NCI-H1048 (cell line): Measurements from ENCODE around the gene PRKN.

Experiments used
- DNase-seq: peaks from one replicate; lab custom pipeline; 2025; lab: John Stamatoyannopoulos, UW

PRKN gene

DNA sequence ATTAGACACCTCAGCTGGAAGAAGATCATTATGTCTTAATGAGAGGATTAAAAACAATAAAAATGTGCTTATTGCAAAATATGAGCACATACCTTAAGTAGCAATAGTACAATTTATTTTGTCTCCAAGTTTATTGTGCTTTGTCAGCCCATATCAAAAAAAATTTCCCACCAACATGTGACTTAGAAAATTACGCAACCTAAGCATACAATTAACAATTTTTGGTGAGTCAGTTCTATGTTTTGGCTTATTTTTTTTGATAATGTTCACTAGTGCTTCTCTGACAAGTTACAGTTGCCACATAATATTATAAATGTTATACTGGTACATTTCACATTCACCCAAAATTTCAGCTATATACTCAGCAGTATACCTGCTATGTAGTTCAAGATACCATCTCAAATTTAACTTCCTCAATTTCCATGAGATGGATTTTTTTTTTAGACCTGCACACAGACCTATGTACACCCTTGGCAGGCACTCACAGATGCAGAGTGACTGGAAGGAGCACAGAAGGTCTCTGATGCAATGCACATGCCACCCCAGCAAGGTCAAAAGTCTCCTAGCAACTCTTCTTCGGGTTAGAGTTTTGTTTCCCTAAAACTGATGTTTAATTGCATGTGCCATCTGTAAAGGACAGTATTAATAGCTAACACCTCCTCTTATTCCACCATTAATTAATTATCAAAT lies 112.4 kb downstream of the PRKN start:
- no peak for DNase-seq

DNA sequence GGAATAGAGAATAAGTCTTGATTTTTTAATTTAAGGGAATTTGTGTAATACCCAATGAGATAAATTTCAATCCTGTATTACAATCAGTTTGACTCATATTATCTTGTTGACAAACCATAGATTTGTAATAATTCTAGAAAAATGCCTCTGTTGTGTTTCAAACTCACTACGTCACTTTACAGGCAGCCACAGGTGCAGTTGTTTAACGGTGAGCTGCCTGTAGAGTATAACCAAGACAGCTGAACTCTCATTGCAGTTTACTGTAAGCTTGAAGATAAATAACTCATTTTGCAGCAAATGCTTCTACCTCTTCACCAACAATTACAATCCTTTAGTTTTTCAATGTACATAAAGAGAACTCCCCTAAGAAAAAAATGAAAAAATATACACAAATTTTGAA lies 114.3 kb downstream of the PRKN start:
- no peak for DNase-seq

DNA sequence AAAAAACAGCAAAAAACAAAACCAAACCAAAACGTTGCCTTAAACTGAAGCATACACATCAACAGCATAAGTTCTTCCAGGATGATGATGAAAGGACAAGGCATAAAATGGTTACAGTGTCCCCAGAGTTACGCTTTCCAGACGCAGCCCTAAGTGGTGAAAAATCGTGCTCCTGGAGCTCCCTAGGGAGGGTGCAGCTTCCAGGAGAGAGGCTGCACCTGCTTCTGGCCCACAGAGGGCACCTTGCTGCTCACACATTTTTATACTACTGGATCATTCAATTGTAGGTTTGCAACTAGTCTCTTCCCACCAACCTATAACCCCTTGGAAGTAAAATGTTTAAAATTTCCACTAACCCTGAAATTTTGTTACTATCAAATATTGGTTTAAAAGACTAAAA lies 115.0 kb downstream of the PRKN start:
- no peak for DNase-seq

DNA sequence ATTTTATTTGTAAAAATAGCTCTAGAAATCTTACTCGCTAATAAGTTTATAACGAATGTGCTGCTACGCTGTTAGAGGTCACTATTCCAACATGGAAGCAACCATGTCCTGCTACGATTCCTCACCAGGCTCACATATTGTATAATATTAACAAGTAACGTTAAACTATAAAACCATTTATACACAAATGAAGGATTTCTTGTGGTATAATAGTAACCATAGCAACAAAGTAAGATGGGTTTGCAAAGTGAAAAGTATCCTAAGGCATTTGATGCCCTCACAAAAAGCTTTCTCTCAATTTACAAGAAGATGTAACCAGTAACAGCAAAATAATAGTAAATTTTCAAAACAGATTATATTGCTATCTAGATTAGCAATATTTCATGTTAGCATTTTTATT lies 117.2 kb downstream of the PRKN start:
- no peak for DNase-seq

DNA sequence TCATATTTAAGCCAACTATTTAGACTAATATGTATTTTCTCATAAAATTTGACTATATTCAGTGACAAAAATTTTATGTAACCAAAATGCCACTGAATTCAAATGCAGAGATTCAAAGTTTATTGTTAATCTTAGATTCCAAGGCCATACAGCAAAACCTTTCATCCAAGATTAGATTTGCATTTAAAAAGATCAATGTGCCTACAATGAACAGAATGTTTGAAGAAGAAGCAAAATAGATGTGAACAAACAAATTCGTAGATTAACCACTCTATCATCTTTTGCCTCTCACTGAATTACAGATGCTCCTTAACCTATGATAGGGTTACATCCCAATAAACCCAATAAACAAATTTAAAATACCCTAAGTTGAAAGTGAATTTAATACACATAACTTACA lies 121.7 kb downstream of the PRKN start:
- no peak for DNase-seq

DNA sequence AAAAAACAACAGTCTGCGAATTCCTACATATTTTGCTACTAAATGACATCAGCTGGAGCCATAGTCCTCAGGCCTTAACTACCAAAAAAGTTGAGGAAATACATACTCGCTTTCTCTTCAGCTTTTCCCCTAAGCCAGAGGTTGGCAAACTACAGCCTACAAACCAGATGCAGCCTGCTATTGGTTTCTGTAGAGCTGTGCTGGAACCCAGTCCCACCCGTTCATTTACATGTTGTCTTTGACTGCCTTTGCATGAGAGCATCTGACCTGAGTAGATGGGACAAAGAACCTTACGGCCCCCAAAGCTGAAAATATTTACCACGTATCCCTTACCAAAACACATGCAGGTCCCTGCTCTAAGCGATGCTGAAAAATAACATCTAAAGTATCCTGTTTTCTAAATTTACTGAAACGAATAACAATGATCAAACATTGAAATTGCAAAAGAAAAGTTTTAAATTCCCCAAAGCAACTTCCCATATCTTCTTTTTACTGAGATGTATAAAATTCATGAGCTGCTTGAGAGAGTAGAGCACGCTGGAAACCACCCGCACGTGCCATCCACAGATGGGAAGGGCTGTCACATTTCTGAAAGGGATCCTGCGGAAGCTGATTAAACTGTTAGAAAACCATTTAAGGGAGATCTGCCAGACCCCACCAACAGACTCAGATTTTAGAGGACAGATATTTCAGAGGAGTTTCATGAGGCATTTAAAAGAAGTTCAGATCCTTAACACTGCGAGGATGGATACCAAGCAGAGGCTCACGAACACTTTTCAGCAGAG lies 124.1 kb downstream of the PRKN start:
- DNase-seq: no peak

DNA sequence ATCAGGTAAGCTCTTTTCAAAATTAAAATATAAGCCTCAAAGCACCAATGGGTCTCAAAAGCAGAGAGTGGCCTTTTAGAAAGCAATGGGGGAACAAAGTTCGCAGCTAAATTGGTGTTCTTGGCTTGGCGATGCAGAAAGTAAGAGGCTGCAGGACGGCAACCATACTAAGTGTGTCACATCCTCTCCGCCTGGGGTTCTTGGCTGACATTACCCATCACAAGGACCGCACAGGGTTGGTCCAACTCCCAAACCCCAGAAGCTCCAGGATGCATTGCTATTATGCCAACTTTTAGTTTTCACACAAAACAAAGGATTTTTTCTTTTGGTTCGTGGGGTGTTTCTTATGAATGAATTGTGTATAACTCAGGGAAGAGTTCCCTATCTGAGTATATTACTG lies 124.8 kb downstream of the PRKN start:
- DNase-seq: no peak

DNA sequence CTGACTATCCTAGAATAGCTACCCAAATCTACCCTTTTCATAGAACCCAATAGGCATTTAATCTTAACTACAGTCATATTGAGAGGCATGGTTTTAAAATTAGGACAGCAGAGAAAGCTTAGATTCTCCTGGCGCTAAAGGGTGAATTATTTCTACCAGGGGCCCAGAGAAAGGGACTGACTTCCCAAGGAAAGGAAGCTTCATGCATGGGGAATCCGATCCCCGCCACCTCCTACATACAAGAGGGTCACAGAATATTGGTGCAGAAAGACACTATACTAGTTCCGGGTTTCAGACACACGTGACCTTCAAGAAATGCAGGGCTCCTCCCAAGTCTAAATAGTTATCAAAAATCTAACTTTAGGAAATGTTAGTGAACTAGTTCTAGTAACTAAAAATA lies 130.9 kb downstream of the PRKN start:
- no peak for DNase-seq

DNA sequence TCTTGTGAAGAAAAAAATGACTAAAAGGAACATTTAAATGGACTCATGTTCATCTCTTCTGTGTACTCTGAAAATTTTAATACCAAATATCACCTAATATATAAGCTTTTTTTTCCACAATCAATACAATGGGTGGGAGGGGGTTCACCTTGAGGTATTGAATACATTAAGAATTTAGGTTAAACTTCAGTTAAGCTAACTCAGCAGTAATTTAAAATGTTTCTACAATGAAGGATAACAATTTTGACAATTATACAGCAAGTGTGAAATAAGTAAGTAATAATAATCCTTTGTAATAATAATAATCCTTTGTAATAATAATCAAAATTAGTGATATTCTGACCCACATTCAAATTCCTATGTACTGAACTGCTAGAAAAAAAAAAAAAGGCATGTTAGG lies 136.0 kb downstream of the PRKN start:
- no peak for DNase-seq

DNA sequence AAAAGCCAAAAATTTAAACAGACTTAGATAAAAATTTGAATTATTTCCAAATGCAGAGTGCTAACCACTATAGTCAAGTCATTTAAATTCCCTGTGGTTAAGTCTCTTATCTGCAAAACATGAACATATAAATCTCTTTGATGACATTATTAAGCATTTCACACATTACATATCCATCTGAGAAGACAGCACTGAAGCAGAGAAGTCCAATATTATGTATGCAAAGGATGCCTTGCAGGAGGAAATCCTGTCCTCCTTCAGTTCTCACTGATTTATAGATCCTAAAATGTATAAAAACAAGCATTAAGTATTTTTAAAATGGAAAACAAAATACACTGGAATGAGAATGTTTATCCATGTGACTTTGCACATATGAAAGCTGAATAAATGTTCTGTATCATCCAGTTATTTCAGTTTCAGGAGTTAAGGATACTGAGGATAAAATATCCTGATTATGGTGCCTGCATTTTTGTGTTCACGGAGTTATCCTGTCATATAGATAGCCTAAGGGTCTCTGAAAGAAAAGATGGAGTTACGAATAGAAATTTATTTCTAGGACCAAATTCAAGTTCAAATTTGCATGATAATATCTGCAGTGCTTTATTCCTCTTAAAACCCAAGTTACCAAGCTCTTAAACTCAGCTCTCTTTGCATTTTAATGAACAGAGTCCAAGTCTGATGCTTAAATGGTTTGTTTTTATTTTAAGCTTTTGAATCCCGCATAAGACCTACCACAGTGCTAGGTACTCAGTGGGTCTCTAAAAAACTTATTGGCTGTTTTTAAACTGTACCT lies 145.4 kb downstream of the PRKN start:
- no peak for DNase-seq

DNA sequence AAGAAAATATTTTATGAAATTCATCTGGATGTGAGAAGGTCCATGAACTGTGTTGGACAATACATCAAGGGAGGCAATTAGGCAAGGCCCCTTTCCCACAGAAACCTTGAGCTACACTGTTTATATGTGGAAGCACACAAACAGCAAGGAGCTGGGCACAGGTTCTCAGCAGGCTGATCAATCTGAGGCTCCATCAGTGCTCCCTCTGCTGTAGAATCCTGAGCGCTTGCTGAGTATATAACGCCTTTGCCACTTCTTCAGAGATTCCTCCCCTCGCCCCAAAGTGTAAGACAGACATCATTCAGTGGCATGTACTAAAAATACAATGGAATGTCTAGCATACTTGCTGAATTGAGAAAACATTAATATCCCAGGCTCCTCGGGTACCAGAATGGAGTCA lies 146.9 kb downstream of the PRKN start:
- no peak for DNase-seq

DNA sequence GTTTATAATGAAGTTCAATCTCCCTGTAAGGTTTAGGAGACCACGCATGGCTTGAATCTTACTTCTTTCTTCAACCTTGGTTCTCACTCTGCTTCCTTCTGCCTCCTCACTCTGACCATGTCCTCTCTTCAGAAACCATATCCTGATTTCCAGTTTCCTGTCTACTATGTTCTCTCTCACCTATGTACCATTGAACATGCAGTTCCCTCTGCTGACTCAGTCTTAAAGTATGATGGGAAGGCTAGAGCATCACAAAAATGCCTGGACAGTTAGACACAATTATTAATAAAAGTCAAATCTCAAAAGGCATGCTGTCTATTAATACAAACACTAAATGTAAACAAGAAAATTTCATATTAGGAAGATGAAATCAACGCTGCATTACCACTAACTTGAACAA lies 151.6 kb downstream of the PRKN start:
- DNase-seq: no peak

DNA sequence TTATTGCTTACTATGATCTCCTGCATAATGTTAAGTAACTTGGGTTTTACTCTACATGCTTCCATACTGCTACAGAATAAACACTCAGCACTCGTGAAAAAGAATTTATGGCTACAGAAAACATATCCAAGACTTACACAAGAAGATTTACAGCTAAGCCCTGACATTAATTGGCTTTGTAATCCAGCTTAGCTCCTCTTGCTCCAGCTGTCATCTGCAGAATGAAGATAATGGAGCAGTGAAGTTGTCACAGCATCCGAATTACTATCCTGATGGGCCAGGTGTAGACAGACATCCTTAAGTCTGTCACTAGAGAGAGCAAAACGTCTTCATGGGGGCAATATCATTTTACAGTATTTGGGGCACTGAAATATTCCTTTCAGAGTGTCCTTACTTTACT lies 155.3 kb downstream of the PRKN start:
- no peak for DNase-seq

DNA sequence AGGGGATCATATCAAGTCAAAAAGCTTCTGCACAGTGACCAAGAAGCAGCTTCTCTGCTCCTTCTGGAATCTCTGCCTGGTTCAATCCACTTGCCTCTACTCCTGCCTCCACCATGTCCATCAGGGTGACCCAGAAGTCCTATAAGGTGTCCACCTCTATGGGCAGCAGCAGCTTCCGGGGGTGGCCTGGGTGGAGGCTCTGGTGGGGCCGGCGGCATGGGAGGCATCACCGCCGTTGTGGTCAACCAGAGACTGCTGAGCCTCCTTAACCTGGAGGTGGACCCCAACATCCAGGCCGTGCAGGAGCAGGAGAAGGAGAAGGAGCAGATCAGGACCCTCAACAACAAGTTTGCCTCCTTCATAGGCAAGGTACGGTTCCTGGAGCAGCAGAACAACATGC lies 159.3 kb downstream of the PRKN start:
- no peak for DNase-seq

DNA sequence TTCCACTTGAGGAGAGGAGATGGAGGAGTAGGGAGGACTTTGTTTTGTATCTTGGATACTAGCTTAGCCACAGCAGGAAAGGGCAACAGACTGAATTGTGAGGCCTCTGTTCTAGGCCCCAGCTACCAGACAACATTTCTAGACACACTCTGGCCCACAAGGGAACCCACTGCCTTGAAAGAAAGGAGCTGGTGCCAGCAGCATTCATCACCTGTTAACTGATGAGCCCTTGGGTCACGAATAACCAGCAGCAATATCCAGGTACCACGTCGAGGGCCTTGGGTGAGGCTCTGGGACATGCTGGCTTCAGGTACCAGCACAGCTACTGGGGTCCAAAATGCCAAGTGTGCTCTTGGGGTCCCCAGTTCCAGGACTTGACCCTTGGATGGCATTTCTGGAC lies 165.5 kb downstream of the PRKN start:
- DNase-seq: no peak

DNA sequence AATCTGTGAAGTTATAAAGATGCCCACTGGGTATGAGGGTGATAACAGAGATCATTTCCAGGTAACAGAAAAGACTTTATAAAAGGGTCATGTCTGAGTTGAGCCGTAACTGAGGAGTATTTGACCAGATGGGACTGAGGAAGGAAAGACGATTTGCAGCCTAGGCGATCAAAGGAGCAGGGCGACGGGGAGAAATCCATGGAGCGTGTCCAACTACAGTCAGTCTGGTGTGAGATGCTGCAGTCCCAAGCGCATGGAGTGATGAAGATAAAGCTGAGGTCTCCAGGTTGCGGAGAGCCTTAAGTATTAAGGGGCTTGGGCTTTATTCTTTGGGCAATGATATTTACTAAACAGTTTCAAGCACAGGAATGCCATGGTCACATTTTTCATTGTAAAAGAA lies 166.7 kb downstream of the PRKN start:
- no peak for DNase-seq

DNA sequence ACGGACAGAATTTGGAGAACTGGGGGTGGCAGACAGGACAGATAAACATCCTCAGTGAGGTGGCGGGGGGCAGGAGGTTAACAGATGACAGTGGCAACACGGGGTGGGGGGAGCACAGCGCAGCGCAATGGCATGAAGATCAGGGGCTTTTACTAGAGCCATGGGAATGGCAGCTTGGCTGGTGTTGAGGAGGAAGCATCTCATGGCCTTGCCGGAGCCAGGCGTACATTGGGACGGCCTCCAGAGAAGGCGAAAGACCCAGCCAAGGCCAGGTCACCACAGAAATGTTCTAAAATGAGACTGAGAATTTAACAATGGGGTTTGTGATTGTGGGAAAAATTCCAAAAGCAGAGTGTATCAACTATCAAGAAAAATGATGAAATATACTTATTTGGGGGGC lies 173.0 kb downstream of the PRKN start:
- no peak for DNase-seq

DNA sequence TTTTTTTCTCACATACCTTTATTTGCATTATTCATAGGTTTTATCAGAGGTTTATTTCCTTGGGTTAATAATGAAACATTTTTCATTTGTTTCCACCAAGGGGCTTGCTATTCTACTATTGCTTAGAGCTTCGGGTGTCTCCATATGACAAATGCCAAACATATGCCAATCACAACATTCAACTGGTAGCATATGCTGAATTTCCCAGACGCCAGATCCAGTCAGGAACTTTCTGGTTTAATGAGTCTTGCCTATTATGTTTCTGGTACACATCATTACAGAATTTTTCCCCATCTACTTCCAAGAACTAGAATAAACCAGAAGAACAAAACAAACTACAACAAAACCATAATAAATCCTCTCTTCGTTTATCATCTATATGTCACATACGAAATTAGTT lies 180.7 kb downstream of the PRKN start:
- DNase-seq: no peak

DNA sequence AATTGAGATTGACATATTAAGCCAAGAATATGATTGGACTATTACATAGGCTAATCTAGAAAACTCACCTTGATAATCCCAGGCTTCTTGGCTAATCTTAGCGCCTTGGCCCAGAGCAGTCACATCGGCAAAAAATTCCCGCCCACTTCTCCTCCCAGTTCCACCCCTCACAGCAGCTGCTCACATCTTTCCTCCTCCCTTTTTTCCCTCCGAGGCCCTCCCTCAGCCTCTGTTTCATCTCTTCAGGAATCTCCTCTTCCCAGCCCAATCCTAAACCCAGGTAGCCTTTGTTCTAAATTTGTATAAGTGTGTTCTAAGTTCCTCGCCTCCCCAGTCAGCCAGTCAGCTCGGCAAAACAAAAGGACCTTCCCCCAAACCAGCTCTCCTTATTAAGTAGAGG lies 184.3 kb downstream of the PRKN start:
- no peak for DNase-seq

DNA sequence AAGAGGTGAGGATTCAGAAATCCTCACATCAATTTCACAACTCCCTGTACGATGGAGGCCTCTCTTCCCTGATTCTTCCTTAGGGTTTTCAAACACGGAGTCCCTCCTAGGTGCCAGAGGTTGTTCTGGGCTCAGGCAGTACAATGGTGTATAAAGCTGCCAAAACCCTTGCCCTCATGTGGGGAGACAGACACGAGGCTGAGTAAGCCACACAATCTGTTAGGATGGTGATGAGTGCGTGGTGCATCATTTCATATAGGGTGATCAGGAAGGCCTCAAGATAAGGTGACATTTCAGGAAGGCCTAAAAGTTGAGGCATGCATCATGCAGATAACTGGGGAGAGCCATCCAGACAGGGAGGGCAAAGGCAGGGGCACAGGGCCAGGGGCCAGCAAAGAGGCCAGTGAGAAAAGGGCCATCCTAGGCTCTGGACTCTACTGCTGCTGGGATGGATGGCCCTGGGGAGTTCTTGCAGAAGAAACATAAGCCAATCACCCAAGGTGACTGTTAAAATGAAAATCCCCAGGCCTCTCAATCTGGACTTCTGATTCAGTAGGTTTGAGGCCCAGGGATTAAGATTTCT lies 186.5 kb downstream of the PRKN start:
- no peak for DNase-seq

DNA sequence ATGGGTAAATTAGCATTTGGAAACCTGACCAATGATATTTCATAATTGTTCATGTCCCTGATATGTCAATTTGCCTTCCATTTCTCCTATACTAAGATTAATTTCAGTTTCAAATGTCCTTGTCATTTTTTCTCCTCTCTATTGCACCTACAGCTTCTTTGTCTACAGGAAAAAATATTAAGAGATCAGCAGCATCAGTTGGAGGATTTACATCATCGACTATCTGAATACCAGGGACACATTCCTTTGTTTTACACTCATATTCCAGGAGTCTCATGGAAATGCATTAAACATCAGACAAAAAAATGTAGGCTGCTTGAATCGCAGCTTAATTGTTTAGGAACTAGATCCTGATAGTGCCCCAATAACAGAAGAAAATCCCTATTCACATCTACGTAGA lies 188.2 kb downstream of the PRKN start:
- DNase-seq: no peak

DNA sequence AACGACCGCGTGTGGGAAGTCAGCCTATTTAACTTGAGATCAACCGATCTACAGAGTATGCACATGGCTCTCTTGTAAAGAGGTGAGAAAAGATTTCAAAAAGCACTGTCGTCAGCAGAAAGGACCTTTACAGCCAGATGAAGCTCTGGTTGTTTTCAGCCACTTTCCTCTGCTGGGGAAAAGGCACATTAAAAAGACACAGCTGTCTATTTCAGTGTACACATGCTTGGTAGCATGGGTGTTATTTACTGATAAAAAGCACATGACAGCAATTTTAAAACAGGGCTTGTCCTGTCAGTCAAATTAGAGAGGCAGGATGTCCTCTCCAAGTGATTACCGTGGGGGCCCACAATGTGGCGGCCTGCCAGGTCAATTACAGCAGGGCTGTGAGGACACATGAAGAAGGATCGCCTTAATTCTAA lies 188.9 kb downstream of the PRKN start:
- no peak for DNase-seq

DNA sequence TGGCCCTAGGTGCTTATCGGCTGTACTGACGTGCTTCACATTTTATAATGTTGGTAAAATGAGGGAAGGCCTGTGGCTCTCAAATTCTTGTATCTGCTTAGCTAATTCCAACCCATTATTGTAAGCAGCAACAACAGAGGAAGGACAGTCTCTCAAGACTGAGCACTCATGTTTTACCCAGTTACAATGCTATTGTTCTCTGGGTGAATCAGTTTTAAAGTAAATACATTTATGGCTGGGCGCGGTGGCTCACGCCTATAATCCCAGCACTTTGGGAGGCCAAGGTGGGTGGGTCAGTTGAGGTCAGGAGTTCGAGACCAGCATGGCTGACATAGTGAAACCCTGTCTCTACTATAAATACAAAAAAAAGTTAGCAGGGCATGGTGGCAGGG lies 194.6 kb downstream of the PRKN start:
- no peak for DNase-seq
